LHCN-M2 (cell line): Measurements from ENCODE around the gene CRACDL. TPM values are rescaled to one million over a fixed set of nuclear protein-coding genes. Genes with fewer than 3 reads are reported as not detected.

Experiments used
- DNase-seq: peaks from one replicate; pipeline ENCODE4 v3.0.0-alpha.2; 2012; ENCODE audit warnings: low read depth
- total RNA-seq: library from RNA; depleted of rRNA; stranded (reverse); fragments of >200 nt; gene quantifications from 2 replicates; pipeline ENCODE4 v1.2.3, GENCODE V29; 2014

The CRACDL gene
- total RNA-seq, 1 experiment from 2014 or later = not detected

- no peak for DNase-seq
These were observed 9.0 kb downstream of the CRACDL start for GRCh38 chr2:98927027-98927426.

- no peak for DNase-seq
These were observed 9.4 kb downstream of the CRACDL start for GRCh38 chr2:98926601-98927000.

GRCh38 chr2:98924910-98925309 is 11.1 kb downstream of the CRACDL start:
- no peak for DNase-seq

GRCh38 chr2:98924038-98924830 is 11.8 kb downstream of the CRACDL start:
- DNase-seq = no peak

GRCh38 chr2:98923244-98923940 is 12.6 kb downstream of the CRACDL start:
- no peak for DNase-seq

GRCh38 chr2:98921062-98921461 is 15.0 kb downstream of the CRACDL start:
- no peak for DNase-seq

- DNase-seq = peak; percentile 86
These were observed 19.0 kb downstream of the CRACDL start for GRCh38 chr2:98917031-98917471.

GRCh38 chr2:98915751-98916358 is 20.2 kb downstream of the CRACDL start:
- DNase-seq = peak; percentile 78

- DNase-seq = no peak
These were observed 21.1 kb downstream of the CRACDL start for GRCh38 chr2:98914713-98915580.

GRCh38 chr2:98913916-98914712 is 21.9 kb downstream of the CRACDL start:
- no peak for DNase-seq

- peak; percentile 56 for DNase-seq
These were observed 22.8 kb downstream of the CRACDL start for GRCh38 chr2:98912957-98913915.

GRCh38 chr2:98912221-98912851 is 23.7 kb downstream of the CRACDL start:
- DNase-seq = peak; percentile 88

GRCh38 chr2:98911376-98912154 is 24.5 kb downstream of the CRACDL start:
- DNase-seq = peak; percentile 62

GRCh38 chr2:98911126-98911375 is 25.0 kb downstream of the CRACDL start:
- no peak for DNase-seq

GRCh38 chr2:98910349-98911125 is 25.5 kb downstream of the CRACDL start:
- DNase-seq = no peak

- peak; percentile 79 for DNase-seq
These were observed 26.5 kb downstream of the CRACDL start for GRCh38 chr2:98909317-98910211.

GRCh38 chr2:98908931-98909316 is 27.1 kb downstream of the CRACDL start:
- peak; percentile 46 for DNase-seq
